GM10248 (cell line): ENCODE results near the gene TIMP2.

Experiments used
- CTCF ChIA-PET: fragments of 300-600 bp; sonication (Branson Sonifier 250); formaldehyde crosslinking; extraction: SDS; loops from one replicate; lab custom pipeline; 2021; ENCODE audit warnings: antibody characterized with exemption; lab: Yijun Ruan, JAX
- POLR2A ChIA-PET: fragments of 350-650 bp; sonication (Branson Sonifier 250); formaldehyde crosslinking; extraction: SDS; loops from one replicate; lab custom pipeline; 2020; ENCODE audit warnings: antibody characterized with exemption; lab: Yijun Ruan, JAX
- DNase-seq: peaks from one replicate; pipeline ENCODE4 v3.0.0; 2012; ENCODE audit errors: extremely low spot score
- TF ChIP-seq, protein P1 (sequence below): IDR thresholded peaks from 2 replicates; pipeline ENCODE4 v1.5.1; 2012; ENCODE audit warnings: mild to moderate bottlenecking, low read depth; ENCODE audit errors: extremely low read depth, missing control alignments, control extremely low read depth

Gene TIMP2

DNA sequence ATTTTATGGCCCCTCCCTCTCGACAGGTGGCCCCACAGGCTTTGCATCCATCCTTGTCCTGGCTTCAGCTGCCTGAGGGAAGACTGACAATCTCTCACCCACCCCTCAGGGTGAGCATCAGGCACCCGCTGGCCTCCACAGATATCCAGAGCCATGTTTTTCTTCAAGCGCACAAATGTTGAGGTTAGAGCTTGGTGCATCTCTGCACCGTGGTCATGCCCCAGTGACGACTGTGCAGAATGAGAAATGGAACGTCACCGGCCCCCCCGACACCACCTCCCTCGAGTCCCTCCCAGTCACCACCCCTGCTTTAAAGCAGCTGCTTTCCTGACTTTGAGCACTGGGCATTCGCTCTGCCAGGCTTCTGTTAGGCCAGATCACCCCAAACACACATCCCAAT lies 19.8 kb upstream of the TIMP2 start:
- ChIA-PET POLR2A (no interaction called here), CTCF (no interaction called here)
- TF ChIP-seq, protein P1, sequence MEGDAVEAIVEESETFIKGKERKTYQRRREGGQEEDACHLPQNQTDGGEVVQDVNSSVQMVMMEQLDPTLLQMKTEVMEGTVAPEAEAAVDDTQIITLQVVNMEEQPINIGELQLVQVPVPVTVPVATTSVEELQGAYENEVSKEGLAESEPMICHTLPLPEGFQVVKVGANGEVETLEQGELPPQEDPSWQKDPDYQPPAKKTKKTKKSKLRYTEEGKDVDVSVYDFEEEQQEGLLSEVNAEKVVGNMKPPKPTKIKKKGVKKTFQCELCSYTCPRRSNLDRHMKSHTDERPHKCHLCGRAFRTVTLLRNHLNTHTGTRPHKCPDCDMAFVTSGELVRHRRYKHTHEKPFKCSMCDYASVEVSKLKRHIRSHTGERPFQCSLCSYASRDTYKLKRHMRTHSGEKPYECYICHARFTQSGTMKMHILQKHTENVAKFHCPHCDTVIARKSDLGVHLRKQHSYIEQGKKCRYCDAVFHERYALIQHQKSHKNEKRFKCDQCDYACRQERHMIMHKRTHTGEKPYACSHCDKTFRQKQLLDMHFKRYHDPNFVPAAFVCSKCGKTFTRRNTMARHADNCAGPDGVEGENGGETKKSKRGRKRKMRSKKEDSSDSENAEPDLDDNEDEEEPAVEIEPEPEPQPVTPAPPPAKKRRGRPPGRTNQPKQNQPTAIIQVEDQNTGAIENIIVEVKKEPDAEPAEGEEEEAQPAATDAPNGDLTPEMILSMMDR: no peak
- DNase-seq: no peak

- ChIA-PET CTCF (interaction anchor here (0.8 to 1.4 kb wide), 2 partner anchors 9 to 27 kb away, joined by 6 read pairs; no protein-coding TSS in a partner anchor), POLR2A (no interaction called here)
- TF ChIP-seq, protein P1: no peak
- no peak for DNase-seq
Observed at GRCh38 chr17:78944026-78944425, 18.8 kb upstream of the TIMP2 start.

DNA sequence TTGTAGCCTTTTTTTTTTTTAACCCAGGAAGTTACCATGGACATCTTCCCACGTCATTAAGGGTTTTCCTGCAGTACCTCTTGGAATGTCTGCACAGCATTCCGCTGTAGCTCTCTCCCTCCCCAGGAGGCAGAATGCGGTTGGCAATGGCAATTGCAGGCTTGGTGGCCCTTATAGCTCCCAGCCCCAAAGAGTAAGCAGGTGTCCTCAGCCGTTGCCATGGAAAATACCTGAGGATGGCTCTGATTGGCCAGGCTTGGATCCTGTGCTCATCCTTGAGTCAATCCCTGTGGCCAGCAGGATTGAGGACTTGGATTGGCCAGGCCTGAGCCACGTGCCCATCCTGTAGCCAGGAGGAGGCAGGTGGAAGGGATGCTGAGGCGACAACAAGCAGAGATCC lies 15.5 kb upstream of the TIMP2 start:
- POLR2A ChIA-PET: no interaction called here
- TF ChIP-seq, protein P1: no peak
- DNase-seq: no peak
- CTCF ChIA-PET: interaction anchor here (2.0 kb wide), 1 partner anchor 30 kb away, joined by 5 read pairs; no protein-coding TSS in a partner anchor

GRCh38 chr17:78940258-78940657 lies 15.1 kb upstream of the TIMP2 start:
- CTCF ChIA-PET: interaction anchor here (2.0 kb wide), 1 partner anchor 31 kb away, joined by 5 read pairs; no protein-coding TSS in a partner anchor
- POLR2A ChIA-PET: no interaction called here
- no peak for DNase-seq
- TF ChIP-seq, protein P1: no peak

DNA sequence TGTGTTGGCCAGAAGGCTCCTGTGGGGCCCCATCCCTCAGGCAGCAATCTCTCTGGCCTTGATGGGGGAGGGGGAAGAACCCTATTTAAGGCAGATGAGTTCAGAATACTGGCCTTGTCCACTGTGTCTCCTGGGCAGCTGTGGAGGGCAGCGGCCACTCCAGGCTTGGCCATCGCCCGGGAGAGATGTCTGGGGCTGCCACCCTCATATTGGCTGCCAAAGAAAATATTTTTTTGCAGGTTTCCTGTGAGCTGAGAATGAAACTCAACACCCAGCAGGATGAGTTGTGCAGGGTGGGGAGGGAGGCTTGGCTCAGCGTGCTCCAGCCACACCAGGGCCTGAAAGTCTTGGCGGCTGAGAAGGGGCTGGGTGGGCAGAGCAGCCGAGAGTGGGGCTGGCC lies 14.4 kb upstream of the TIMP2 start:
- CTCF ChIA-PET: no interaction called here
- POLR2A ChIA-PET: no interaction called here
- TF ChIP-seq, protein P1: no peak
- no peak for DNase-seq

DNA sequence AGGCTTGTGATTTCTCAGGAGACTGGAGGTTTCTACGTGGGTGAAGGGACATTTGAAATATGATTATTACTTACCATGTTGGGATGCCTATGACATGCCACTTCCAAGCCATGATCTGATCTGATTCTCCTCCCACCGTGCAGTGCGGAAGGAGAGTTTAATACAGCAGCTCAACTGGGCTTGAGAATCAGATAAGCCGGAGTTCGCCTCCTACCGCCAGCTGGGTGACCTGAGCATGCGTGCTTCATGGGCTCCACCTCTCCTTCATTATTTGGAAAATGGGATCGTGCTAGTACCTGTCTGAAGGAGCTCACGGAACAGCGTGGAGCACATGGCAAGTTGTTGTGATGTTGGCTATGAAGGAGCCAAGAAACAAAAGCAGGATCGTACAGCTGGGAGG lies 12.4 kb upstream of the TIMP2 start:
- TF ChIP-seq, protein P1: no peak
- DNase-seq: no peak
- ChIA-PET CTCF (no interaction called here), POLR2A (no interaction called here)
